ENCODE results near the gene DIPK1C.

The DIPK1C gene

DNA sequence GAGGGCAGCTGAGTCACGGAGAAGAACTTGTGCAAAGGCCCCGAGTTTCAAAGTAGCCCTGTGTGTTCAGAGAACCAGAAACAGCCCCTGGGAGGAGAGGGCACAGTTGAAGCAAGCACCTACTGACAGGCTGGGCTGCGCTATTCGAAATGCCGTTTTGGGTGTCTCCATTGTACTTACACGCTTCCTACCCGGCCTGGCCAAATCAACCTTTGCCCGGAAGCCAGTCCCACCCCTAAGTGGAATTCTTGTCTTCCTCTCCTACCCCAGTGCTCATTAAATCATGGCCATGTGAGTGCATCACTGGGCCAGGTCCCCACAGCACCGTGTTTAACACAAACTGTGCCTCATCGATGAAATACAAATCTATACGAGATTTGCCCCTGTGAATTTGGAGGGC, 6.0 kb downstream of the DIPK1C start:
- no peak for DNase-seq (ENCODE audit: low read depth)

DNA sequence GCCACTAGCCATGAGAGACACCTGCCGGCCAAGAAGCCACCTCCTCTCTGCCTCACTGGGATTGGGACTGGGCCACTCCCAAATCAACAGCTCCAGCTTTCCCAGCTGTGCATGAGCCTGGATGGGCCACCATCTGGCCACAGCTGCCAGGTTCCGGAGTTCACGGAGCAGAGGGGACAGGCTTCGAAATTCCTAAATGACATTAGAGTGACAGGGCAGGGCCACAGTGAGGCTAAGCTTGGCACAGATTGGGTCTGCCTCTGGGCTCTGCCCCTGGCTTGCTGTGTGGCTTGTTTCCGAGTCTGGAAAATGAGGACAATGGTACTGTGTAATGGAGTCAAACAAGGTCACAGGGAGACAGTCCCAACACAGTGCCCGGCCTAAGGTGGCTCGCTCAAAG, 6.5 kb downstream of the DIPK1C start:
- no peak for DNase-seq (ENCODE audit: low read depth)

DNA sequence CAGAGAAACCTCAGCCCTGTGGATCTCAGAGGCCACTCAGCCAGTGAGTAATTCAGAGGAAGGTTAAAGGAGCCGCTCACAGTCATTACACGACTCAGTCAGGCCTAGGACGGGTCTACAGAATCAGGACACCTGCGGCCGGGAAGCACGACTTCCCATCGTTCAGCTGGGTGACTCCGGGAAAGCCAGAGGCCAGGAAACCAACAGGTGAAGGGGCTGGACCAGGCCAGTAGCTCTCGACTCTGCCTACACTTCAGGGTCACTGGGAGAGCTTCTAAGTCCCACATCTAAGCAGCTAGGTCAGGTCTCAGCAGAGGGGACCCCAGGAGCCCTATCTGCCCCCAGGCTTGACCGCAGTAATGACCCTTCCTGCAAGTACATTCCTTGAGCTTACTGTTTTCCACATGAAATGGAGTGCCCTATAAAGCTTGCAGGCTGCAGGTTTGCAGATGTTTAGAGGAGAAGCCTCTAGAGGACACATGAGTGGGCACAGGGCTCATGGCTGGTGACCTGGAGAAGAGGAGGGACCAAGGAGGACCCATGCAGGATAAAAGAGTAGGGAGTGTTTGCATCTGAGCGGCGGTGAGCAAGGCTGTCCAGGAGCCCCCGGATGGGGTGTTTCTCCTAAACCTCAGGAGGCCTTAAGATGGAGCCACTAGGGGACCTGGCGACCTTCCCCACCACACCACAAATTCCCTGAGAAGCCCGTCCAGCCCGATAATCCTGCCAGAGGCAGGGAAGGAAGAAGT, 9.5 kb downstream of the DIPK1C start:
- no peak for DNase-seq (ENCODE audit: low read depth)

DNA sequence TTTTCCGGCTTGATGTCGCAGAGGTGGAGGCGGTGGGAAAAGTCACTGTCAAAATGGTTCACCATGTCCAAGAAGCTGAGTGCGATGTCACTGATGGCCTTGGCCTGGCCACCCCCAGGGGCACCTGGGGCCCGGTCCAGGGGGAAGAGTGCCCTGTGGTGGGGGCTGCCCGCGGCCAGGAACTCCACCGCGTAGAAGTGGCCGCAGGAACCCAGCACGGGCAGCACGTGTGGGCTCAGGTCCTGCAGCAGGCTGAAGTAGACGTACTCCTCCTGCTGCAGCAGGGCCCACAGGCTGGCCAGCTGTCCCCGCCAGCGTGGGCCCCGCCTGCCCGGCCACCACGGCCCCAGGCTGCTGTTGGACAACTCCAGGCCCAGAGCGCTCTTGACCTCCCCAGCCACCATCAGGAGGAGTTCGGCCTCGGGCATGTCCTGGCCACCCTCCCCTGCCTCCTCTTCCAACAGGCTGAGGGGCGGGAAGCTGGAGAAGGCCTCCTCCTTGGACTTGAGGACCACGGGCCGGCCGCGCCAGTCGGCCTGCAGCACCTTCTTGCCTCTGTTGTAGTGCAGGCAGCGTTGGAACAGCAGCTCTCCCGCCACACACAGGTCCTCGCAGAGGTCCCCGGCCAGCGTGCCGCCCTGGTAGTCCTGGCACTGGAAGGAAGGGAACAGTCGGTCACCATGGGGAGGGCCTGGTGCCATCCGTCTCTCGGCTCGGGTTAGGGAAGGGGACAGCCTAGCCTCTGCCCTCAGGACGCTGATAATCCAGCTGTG, 10.3 kb downstream of the DIPK1C start:
- no peak for DNase-seq (ENCODE audit: low read depth)

DNA sequence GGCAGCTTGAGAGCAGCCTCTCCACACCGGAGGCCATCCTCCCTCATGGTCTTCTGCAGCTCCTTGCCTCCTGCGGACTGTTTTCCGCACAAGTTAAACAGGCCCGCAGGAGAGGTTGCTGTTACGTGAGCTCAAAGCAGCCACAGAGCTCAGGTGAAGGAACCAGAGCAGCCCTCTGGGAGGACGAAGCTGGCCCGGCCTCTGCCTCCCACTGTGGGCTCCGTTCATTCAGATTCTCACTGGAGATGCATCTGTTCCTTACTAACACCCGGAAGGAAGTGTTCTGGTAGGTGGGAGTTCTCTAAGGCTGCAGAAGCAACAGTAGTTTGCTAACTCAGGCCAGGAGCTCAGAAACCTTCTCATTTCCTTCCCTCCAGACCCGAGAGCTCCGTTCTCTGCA, 10.9 kb downstream of the DIPK1C start:
- no peak for DNase-seq (ENCODE audit: low read depth)

DNA sequence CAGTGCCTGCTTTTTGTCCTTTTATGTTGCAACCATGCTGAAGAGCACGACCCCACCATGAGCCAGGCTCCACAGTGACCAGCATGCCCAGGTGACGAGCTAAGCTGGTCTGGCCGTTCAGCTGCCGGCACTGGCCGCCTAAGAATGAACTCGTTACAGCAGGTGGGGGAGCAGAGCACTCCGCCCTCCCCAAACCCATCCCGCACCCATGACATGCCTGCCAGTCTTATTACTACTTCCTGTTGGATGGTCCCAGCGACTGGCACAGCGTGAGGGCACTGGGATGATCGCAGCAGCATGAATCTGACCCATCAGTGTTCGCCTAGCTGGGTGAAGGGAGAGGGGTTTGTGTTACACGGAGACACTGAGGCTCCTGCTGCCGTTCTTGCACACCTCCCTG, 11.5 kb downstream of the DIPK1C start:
- no peak for DNase-seq (ENCODE audit: low read depth)

DNA sequence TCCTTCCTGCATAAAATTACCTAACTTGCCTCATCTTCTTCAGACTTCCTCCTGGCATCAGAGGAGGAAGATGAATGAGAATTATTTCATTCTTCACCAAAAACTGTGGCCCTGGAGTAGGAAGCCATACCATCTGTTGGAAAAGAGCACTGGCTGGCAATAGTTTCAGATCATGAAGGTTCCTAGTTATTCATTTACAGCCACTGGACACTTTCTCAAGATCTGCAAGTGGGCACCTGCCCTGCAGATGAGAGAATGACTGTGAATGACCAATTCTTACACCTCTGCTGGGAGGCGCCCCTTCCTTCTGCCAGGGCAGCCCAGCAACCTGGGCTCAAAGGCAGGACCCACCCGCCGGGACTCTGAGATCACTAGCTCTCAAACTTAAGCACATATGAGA, 13.0 kb downstream of the DIPK1C start:
- no peak for DNase-seq (ENCODE audit: low read depth)

DNA sequence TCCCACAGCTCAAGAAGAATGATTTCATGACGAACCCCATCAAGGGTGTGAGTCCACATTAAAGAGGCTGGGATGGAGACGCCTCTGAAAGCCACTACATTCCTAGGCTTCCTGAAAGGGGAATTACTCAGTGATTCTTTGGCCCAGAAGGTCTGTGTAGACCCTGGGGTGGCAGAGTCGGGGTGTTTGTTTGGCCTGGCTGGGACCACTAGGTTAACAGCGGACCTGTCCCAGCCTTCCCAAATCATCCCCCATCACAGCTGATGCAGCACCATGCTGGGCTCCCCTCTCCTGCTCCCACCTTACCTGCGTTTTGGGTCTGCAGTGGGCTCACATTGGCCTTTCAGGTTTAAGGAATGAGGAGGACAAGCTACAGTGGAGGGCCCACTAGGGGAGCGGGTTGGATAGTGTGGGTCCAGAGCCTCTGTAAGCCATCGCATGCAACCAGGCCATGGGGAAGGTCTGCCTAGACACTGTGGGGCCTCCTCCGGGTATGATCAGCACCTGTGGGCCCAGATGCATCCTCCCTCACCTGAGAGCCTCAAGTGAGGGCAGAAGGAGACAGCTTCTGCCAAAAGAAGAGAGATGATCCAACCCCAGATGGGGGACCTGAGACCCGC, 16.2 kb downstream of the DIPK1C start:
- no peak for DNase-seq (ENCODE audit: low read depth)

DNA sequence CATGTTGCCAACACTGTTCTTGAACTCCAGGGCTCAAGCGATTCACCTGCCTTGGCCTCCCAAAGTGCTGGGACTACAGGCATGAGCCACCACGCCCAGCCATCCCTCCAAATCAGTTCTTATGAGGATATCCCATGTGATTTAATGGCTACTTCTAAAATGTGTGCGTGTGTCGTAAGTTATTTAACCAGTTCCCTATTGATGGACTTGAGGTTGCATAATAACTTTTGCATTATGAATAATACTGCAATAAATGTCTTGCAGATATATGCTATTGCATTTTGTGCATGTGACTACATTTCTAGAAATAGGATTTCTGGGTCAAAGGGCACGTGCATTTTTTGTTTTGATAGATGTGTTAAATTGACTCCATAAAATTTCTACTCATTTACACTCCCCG, 19.0 kb downstream of the DIPK1C start:
- DNase-seq (ENCODE audit: low read depth): no peak

DNA sequence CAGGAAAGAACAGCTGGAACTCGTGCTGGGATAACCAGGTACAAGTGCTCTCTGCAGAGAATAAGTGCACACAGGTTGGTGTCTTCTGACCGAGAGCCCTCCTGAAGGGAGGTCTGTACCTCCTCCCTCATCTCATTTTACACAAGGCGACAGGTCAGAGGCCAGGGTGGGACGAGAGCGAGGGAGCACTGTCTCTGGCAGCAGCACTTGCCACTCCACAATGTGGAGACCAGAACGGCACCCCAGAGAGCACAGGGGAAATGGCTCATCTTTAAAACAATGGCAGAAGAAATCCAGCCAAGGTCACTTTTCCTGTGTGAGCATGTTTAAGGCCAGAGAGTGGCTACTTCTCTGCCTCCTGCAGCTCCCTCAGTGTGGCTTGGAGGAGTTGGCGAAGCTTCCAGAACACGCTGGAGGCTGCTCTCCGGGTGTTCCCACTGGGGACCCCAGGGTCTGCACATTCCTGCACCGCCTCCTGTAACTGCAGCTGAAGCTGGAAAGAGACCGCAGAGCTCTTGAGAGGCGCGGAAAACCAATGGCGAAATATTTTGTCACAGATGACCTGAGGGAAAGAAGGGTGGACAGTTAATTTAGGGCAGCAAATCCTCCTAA, 20.8 kb downstream of the DIPK1C start:
- DNase-seq (ENCODE audit: low read depth): no peak

DNA sequence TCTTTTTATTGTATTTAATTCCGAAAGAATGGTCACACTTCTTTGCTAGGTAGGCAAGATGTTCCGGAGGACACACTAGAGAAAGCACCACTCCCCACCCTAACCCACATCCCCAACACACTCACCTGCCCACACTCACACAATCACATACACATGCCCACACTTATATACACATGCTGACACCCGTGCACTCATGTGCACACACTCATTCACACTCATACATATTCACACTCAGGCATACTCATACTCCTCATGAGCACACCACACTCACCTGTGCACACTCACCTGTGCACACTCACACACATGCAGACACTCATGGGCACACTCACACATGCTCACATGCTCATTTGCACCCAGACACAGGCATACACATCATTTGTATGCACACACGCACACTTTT, 21.4 kb downstream of the DIPK1C start:
- DNase-seq (ENCODE audit: low read depth): no peak

DNA sequence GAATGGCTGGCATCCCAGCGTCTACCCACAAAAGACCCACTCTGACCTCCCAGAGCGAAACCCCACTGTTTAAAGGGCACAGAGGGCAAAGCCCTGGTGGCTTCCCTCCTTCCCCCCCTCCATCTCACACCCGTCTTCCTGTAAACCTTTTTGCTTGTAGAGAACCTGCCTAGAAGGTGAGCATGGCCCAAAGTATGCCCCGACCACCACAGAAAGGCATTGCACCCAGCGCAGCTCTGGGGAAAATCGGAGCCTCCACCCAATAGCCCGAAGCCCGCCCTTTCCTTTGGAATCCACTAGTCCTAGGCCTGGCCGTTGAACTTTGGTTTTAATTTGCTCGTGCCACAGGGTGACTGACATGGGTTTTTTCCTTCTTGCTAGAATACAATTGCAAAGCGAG, 22.6 kb downstream of the DIPK1C start:
- no peak for DNase-seq (ENCODE audit: low read depth)

DNA sequence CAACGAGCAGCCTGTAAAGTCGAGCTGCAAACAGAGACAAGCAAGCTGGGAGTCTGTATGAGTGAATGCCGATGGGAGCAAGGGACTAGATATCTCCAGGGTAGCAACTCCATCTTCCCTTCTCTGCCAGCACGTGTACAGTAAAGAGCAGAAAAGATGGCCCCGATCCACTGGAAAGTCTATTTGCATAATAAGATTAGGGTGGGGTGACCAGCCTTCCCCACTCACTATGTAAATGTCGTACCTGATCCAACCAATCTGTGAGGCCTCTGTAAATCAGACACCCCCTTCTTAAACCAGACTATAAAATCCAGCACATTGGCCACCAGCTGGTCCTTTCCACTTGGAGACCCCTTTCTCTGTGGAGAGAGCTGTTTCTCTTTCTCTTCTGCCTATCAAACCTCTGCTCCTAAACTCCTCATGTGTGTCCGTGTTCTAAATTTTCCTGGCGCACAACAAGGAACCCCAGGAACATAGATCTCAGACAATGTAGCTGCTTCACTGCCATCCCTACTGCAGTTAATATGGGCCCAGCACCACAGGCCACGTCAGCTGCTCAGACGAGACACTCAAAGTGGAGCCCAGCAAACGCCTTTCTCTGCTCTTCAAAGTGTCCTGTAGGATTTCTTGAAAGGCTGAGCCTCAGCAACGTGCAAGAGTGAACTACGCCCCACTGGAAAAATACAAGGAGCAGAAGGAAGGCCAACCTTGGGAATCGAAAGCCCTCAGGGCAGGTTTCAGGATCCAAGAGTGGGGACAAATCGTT, 26.1 kb downstream of the DIPK1C start:
- no peak for DNase-seq (ENCODE audit: low read depth)

DNA sequence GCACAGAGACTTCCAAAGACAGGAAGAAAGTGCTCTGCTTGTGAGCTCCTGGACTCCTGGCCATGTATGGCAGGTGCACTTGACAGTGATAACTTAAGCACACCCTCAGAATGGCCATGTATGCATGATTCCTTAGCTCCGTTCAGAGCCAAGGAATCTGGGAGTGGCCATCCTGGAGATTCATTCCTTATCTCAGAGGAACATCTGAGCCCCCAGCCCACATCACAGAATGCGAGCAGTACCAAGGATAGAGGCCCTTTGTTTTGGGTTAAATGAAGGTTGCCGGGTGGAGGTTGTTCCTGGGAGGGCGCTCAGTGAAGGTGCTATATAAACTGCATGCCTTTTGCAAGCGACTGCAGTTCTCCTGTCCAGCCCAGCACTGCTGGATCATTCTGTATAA, 26.9 kb downstream of the DIPK1C start:
- no peak for DNase-seq (ENCODE audit: low read depth)

DNA sequence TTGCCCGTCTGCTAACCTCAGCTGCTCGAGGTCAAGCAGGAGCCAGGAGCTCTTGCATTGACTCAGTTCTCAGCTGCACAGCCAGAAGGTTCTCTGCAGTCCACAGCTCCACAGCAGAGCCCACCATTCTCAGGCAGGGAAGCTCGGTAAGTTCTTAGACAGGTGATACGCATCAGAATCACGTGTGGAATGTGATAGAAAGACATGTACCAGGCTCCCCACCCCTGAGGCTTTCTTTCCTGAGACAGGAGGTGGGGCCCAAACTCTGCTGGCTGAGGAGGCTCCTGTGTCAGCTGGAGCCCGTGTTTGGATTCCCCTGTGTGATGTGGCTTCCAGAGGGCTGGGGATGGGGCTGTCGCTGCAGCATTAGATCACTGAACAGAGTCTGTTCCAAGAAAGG, 28.0 kb downstream of the DIPK1C start:
- no peak for DNase-seq (ENCODE audit: low read depth)

DNA sequence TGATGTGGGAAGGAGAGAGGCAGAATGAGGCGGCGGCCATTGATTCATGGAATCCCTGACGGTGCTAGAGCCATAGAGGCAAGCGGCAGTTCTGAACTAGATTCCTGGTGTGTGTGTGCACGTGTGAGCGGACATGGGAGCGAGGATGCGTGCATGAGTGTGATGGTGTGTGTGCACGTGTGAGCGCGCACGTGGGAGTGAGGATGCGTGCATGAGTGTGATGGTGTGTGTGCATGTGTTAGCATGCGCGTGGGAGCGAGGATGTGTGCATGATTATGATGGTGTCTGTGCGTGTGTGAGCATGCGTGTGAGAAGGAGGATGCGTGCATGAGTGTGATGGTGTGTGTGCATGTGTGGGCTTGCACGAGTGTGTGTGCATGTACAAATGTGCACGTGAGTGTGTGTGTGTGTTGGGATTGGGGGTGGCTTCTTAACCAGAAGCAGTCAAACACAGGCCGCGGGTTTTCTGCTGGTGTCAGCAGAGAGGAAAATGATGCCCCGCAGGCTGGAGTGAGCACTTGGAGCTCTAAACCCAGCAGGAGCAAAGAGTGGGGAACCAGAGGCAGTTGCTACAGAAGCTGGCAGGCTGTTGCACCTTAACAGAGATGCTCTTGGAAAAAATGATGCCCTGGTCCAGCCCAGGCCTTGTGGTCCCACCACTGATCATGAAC, 29.5 kb downstream of the DIPK1C start:
- DNase-seq (ENCODE audit: low read depth): no peak

DNA sequence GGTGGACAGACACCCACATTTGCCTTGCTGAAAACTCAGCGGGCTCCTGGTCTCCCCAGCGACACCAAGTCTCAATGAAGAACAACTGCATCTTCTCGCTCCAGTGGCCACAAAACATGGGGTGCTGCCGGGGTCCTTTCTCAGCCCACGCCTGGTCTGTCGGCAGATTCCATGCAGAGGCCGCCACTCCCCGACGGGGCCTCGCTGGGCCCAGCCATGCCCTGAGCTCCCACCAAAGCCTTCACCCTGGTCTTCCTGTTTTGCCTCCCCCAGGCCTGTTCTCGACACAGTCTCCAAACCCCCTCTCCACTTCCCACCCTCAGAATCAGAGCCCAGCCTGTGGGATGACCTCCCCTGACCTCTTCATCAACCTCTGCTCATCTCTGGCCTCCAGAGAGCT, 31.2 kb downstream of the DIPK1C start:
- no peak for DNase-seq (ENCODE audit: low read depth)

DNA sequence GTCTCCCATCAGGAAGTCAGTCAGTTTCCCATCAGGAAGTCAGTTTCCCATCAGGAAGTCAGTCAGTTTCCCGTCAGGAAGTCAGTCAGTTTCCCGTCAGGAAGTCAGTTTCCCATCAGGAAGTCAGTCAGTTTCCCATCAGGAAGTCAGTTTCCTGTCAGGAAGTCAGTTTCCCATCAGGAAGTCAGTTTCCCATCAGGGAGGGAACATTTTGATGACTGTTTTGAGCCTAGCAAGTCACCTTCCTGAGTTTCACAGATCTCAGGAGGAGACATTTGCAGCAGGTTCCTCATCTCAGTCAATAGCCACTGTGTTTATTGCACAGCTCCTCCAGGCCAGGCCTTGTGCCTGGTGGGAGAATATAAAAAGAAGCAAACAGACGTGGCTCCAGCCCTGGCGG, 31.9 kb downstream of the DIPK1C start:
- DNase-seq (ENCODE audit: low read depth): no peak

DNA sequence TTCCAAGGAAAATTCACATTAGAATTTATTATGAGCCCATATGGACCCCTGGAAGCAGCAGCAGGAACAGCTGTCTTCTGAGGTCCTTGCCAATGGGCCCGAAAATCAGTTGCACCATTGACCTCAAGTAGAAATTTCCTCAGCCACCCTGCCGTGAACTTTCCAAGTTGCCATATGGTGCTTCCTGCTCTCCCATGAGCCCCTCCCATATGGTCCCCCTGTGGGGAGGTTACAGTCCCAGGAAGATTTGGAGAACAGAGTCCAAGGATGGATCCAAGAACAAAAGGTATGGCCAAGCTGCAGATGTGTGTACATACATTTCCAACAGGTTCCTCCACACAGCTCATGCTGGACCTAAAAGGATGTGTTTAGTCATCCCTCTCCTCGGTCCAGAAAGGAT, 34.6 kb downstream of the DIPK1C start:
- no peak for DNase-seq (ENCODE audit: low read depth)

DNA sequence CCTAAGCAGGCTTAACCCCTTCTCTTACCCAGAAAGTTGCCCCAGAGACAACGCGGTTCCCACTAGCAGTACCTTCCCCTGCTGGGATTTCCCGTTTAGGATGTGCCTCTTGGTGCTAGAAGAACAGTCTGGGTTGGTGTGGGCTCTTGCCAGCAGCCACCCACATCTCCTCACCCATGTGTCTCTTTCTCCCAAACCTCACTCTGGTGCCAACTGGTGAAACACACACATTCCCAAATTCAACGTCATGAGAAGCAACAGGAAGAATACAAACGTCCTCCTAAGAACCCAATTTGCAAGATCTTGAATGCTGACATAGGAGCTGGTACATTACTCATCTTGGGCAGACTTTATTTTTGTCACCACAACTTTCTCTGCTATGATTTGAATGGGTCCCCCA, 36.2 kb downstream of the DIPK1C start:
- no peak for DNase-seq (ENCODE audit: low read depth)

DNA sequence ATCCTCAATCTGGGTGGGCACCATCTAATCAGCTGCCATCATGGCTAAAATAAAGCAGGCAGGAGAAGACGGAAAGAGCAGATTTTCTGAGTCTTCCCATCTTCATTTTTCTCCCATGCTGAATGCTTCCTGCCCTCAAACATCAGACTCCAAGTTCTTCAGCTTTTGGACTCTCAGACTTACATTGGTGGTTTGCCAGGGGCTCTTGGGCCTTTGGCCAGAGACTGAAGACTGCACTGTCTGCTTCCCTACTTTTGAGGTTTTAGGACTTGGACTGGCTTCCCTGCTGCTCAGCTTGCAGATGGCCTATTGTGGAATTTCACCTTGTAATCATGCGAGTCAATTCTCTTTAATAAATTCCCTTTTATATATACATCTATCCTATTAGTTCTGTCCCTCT, 36.6 kb downstream of the DIPK1C start:
- DNase-seq (ENCODE audit: low read depth): no peak

DNA sequence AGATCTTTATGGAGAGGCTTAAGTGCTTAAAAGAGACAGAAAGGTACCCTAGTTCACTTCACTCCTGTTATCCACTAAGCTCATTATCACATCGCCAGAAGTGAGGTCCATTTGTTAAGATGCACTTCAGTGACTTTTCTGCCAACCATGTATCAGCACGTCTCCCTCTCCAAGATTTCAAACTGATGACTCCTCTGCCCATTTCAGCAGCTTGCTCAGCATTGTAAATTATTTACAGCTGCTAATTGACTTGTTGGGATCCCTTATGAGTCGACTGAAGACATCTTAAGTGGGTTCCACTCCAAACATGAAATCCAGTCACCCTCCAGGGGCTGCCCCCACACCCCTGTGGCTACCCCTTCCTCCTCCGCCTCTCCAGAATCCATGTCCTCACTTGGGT, 37.3 kb downstream of the DIPK1C start:
- DNase-seq (ENCODE audit: low read depth): no peak

All from fibroblast of gingiva (primary cell).